Epidermal melanocyte (primary cell): ENCODE results near the gene MAGI3.

Experiments used
- DNase-seq: peaks from one replicate; pipeline ENCODE4 v3.0.0; 2011; ENCODE audit warnings: low spot score; ENCODE audit not compliant: insufficient read length

The MAGI3 gene

GRCh38 chr1:113511269-113511668, 121.0 kb downstream of the MAGI3 start:
- no peak for DNase-seq

- no peak for DNase-seq
These were observed 125.2 kb downstream of the MAGI3 start for GRCh38 chr1:113515498-113515897.

GRCh38 chr1:113517346-113517745, 127.0 kb downstream of the MAGI3 start:
- no peak for DNase-seq

- DNase-seq, result no peak
These were observed 127.7 kb downstream of the MAGI3 start for GRCh38 chr1:113517983-113518382.

- DNase-seq, result no peak
These were observed 129.2 kb downstream of the MAGI3 start for GRCh38 chr1:113519556-113519955.

- DNase-seq, result no peak
These were observed 139.7 kb downstream of the MAGI3 start for GRCh38 chr1:113530021-113530420.

- DNase-seq, result no peak
These were observed 141.0 kb downstream of the MAGI3 start for GRCh38 chr1:113531321-113531720.

- no peak for DNase-seq
These were observed 142.7 kb downstream of the MAGI3 start for GRCh38 chr1:113533061-113533460.

- DNase-seq, result no peak
These were observed 144.0 kb downstream of the MAGI3 start for GRCh38 chr1:113534130-113534817.

- no peak for DNase-seq
These were observed 144.6 kb downstream of the MAGI3 start for GRCh38 chr1:113534875-113535274.

GRCh38 chr1:113536182-113536780, 146.0 kb downstream of the MAGI3 start:
- DNase-seq, result no peak

GRCh38 chr1:113538225-113538624, 147.9 kb downstream of the MAGI3 start:
- no peak for DNase-seq

GRCh38 chr1:113540335-113540734, 150.0 kb downstream of the MAGI3 start:
- no peak for DNase-seq

- DNase-seq, result no peak
These were observed 150.8 kb downstream of the MAGI3 start for GRCh38 chr1:113541106-113541505.

GRCh38 chr1:113542221-113542701, 151.9 kb downstream of the MAGI3 start:
- DNase-seq, result no peak

GRCh38 chr1:113543110-113543509, 152.8 kb downstream of the MAGI3 start:
- DNase-seq, result no peak

GRCh38 chr1:113545210-113545609, 154.9 kb downstream of the MAGI3 start:
- no peak for DNase-seq

GRCh38 chr1:113545626-113546025, 155.3 kb downstream of the MAGI3 start:
- no peak for DNase-seq

- DNase-seq, result no peak
These were observed 161.4 kb downstream of the MAGI3 start for GRCh38 chr1:113551728-113552127.

- no peak for DNase-seq
These were observed 161.9 kb downstream of the MAGI3 start for GRCh38 chr1:113552244-113552643.

GRCh38 chr1:113557187-113557586, 166.9 kb downstream of the MAGI3 start:
- DNase-seq, result no peak

- DNase-seq, result no peak
These were observed 175.3 kb downstream of the MAGI3 start for GRCh38 chr1:113565621-113566020.

- no peak for DNase-seq
These were observed 177.1 kb downstream of the MAGI3 start for GRCh38 chr1:113567427-113567826.
